GM18519 (cell line): ENCODE data around the gene GCK.

Experiments
- ATAC-seq: cut with Tn5 transposase; IDR thresholded peaks from one replicate; pipeline ENCODE4 v1.9.1; 2021; ENCODE audit warnings: mild to moderate bottlenecking, moderate library complexity; ENCODE audit not compliant: unreplicated experiment, low FRiP score

The GCK gene

DNA sequence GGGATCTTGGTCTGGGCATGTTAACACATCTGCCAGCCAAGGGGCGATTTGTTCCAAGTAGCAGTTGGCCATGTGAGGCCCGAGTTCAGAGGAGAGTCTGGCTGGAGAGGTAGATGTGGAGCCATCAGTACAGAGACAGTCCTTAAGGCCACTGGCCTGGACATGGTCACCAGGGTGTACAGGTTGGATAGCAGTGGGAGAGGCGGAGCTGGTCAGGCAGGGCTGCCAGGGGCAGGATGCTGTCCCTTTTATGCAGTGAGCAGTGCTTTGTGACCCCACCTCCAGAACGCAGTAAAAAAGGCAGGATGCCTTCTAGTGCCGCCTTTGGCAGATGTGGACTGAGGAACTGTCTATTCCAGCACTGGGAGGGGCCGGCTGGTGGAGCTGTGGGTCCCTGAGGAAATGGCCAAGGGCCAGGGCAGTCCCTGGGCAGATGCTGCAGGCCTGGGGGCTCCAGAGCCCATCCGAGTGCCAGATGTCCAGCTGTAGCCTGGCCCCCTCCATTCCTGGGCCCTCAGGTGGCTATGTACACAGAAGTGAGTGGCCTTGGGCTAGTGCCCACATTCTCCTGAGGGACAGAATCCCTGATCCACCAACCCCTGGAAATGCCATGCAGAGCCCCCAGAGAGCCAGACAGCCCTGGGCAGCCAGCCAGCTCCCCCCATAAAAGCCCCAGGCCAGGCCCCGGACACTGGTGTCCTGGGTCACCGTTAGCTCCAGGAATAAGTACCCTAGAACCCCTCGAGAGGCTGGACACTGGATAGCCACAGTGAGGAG, 31.0 kb downstream of the GCK start:
- no peak for ATAC-seq

DNA sequence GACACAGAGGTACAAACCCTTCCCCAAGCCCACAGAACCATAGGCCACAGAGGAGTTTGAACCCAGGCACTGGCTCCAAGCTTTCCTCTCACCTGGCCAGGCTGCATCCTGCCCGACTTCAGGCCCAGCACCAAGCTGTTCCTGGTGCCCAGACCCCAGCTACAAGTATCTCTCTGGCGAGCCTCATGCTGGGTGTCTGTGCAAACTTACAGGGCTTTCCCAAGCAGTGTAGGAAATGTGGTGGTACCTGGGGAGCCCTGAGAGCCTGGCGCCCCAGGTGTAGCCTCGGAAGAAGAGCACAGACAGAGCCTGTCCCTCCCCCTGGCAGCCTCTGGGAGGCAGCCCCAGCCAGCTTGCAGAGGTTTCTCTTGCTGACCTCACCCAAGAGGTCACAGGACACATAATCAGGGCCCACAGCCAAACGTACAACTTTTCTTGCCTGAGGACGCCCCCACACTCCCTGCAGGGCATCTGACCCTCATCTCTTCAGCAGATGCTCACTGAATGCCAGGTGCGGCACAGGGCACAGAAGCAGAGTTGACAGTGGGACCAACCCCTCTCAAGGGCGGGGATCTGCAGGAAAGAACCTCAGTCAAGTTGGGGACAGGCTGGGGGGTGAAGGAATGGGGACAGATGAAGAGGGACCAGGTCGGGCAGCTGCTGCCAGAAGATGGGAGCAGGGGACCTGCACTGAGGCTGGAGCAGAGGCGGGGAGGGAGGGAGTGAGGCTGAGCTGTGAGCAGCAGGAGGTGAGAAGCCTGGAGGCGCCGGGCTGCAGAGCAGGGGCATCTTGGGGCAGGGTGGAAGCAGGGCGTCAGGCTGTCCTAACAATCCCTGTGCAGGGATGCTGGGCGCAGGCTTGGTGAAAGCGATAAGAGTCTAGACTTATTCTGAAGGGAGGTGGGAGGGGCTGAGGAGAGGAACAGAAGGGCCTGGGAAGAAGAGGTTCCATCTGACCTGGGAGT, 31.8 kb downstream of the GCK start:
- no peak for ATAC-seq

DNA sequence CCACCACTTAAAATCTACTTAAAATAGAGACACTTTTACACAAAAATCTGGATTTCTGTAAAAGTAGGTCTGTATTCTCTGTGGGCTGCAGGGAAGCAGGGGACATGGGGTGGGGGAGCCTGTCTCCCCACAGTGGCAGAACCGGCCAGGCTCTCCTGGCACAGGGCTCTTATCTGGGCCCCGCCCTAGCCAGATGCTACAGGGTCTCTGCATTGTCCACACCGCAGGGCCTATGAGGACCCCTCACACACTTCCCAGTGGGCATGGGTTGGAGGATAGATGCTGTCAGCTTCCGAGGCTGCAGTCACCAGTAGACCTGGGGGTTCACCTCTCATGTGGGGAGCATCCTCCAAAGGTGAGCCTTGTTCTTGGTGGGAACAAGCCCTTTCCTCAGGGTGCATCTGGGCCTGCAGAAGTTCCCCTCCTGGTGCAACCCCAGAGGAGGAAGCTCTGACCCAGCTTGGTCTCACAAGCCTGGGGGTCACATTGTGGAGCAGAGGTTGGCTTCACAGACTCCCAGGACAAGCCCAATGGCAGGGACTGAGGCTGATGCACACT, 32.7 kb downstream of the GCK start:
- no peak for ATAC-seq

DNA sequence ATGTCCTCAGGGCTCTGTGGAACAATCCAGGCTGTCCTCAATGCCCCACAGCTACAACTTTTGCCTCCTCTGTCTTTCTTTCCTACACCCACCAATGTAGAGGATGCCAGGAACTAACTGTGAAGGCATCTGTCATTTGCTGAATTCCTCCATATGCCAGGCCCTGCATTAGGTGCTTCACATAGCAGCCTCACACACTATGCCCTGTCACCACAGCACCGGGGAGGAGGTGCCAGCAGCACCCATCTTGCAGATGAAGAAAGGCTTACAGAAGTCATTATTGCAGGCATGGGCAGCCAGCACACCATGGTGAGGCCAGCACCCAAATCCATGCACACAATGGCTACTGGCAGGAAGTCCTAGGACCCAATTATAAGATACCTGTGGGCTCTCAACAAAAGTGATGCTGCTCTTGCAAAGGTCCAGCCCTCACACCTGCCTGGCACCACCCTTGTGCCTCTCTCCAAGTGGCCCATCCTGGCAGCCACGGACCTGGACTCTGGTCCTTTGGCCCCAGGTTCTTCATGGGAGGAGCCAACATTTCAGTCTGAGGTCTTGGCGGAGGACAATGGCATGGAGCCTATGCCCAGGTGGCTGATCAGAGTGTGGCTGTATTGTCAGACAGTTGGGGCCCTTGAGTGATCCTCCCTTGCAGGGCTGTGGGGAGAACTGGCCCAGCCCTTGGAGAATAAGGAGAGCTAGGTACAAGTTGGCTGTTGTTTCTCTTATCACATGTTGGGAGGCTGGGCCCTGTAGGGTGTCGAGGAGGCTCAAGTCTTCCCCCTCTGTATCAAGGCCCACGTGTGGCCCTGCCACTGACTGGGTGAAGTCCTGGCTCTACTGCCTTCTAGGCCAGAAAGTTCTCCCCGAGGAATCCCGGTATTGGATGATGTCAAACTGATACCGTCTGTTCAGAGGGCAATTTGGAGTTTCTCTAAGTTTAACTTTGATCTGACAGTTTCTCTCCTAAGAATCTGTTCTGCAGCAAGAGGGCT, 33.8 kb downstream of the GCK start:
- ATAC-seq, result no peak

DNA sequence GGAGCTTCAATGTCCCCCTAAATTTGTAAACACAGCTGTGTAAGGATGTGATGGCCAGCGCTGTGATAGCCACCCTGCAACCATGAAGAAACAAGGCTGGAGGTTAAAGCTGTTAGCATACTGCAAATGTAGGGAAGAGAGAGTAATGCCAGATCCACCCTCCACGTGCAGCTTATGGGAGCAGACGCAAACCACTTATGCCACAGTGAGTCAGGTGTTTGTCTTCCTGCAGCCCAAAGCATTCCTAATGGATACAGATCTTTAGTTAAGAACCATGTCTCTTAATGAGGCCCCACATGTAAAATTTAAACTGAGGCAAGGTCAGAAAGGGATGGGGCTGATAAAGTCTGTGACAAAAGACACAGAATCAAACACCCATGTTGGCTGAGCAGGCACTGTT, 34.5 kb downstream of the GCK start:
- ATAC-seq, result no peak

DNA sequence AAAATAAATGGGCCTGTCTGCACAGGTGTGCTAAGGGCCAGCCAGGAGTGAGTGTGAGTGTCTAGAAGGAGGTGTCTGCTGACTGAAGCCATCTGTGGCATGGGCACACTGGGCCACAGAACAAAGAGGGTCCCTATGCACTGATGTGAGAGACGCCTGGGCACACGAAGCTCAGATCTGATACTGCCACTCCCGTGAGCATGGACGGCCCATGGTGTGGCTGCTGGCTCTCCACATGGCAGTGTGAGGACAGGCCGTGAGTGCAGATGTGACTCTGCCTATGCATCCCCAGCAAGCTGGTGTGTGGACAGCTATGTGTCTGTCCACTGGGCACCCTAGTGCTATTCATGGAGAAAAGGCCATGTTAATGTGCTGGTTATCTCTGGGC, 35.3 kb downstream of the GCK start:
- no peak for ATAC-seq

DNA sequence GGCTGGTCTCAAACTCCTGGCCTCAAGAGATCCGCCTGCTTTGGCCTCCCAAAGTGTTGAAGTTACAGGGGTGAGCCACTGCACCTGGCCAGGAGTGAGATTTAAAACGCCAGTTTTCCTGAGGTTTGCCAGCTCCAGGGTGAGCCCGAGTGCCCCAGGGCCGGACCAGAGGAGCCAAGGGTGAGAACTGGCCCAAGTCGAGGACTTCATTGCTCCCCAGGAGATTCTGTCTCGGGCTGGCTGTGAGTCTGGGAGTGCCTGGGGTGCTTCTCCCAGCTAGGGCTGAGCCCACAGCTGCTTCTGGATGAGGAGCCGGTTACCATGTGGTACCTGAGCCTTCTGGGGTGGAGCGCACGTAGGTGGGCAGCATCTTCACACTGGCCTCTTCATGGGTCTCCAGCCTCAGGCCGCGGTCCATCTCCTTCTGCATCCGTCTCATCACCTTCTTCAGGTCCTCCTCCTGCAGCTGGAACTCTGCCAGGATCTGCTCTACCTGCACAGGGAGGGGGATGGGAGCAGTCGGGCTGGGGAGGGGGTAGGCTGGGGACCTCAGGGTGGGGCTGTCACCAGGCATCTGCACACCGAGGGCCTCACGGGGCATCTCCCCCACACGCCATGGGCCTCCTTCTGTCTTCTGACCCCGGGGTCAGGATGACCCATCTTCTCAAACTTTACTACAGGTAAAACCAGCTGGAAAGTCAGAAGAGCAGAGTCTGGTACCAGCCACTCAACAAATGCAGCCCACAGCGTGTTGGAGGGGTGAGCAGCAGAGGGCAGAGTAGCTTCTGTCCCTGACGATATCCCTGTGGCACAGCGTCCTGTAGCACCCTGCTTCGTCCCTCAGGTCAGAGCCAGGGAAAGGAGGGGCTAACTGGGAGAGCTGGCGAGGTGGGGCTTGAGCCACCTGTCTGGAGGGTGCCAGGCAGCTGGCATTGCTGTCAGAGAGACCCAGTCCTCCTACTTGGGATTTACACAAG, 36.0 kb downstream of the GCK start:
- ATAC-seq, result no peak

DNA sequence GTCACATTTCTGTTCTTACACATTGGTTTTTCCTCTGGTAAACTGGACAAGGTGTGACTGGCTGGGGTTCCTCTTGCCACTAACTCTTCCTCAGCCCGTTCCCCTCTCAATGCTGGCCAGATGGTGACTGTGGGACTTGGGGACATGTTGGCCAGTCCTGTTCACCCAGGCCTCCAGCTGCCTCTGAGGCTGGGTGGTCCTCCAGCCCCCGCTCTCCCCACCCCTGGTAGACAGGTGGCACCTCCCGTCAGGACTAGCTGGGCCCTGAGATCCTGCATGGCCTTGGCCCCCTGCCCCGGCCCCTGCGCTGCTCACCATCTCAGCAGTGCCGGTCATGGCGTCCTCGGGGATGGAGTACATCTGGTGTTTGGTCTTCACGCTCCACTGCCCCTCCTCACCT, 37.3 kb downstream of the GCK start:
- ATAC-seq, result no peak

DNA sequence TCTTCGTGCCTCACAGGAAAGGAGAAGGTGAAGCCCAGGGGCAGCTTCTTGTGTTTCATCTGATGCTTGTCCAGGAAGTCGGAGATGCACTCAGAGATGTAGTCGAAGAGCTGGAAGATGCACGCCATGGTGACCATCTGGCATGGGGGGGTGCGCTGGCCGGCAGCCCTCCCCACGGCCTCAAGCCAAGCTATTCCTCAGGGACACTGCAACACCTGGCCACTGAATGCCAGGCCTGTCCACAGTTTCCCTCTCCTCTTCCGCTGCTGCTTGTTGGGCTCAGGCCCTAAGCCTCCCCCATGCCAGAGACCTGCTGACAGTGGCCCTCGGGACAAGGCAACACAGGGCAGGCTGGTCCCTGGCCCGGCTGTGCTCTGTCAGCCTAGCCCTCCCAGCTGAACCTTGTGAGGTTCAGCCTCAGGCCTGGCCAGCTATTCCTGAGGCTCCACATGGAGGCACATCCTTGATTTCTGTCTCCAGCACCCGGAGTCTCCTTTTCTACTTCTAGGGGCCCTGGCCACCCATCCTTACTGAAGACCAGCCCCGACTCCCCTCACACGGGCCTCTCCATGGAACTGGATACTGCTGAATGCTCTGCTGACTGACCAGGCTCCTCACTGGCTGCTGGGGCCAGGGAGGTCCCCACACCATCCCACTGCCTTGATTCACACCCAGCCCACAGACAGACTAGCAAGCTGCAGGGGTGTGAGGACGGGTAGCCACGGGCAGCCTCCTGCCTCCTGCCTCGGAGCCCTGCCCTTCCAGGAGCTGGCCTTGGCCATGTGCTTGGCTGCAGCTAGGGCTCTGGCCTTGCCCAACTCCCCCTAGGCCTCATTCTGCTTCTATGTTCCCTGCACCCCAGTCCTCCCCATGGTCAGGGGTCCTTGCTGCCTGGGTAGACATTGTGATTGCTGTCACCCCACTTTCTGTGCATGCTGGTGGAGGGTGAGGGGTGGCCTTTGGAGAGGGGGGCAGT, 38.0 kb downstream of the GCK start:
- no peak for ATAC-seq

DNA sequence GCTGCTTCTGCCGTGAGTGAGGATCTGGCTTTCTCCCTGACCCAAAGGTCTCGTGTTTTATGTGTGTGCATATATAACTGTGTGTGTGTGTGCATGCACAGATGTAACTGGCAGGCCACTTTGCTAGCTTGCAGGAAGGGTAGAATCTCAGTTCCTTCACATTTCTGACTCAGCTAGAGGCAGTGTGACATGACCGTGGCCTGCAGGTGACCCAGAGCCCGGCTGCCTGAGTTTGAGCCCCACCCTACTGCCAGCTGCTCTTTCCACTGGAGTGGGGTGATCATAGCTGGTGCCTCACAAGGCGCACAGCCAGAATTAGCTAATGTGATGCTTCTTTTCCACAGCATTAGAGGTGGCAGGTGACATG, 38.8 kb downstream of the GCK start:
- no peak for ATAC-seq

DNA sequence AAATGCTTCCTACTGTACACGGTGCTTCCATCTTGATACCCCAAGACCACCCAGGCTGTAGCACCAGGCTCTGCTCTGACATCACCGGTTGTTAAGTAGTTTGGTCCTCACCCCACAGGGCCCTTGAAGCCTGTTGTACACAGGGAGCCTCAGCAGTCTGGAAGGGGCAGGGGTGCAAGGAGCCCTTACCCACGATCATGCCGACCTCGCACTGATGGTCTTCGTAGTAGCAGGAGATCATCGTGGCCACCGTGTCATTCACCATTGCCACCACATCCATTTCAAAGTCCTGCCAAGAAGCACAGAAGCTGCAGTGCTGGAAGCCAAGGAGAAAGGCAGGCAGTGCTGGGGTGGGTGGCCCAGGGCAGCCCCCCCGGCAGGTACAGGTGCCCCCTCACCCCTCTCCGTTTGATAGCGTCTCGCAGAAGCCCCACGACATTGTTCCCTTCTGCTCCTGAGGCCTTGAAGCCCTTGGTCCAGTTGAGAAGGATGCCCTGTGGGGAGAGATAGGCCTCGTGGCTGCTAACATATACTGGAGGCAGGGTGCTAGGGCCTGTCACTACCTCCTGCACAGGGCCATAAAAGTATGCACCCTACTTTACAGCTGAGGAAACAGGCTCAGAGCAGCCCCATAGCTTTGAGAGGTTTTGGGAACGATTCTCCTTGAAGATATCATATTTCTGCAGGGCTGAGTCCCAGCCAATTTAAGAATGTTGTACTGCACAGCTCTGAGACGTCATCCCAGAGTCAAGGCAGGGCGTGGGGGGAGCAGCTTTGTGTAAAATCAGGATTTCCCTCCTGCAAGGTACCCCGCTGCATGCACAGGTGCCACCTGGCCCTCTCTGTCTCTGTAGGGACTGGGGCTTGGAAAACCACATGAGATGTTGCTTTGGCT, 39.4 kb downstream of the GCK start:
- ATAC-seq, result no peak

DNA sequence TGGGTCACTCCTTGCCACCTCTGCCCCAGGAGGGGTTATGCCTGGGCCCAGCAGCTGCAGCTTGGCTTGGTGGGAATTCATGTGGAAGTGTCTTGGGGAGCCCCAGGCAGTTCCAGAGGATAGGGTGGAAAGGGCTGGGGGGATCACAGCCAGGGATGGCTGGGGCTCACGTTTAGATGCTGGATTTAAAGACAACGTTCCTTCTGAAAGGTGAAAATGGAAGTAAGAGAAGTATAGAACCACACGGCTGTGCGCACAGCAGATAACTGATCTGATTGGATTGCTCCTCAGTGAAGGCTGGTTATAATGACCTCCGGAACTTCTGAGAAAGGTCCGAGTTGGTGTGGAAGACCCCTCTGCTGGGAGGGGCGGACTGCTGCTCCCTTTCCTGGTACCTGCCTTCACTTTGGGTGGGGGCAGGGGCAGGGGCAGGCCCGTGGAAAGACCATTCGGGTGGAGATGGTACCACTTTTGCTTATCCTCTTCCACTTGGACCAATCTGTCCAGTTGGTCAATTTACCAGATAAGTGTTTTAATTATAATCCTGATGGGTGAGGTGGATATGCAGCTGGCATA, 40.2 kb downstream of the GCK start:
- ATAC-seq, result no peak

DNA sequence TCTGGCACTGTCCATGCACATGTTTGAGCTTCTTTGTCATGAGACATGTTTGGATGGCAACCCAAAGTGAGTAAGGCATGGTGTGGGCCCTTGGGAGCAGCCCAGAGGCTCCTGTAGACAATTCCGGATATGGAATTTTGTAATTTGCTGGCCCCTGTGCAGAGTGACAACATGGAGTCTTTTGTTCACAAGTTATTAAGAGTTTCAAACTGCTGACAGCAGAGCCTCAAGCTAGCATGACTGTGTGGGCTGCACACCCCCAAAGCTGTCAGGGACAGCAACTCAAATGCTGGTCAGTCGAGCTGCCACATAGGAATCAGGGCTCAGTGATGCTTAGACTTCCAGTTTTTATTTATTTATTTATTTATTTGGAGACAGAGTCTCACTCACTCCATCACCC, 41.1 kb downstream of the GCK start:
- ATAC-seq, result no peak

DNA sequence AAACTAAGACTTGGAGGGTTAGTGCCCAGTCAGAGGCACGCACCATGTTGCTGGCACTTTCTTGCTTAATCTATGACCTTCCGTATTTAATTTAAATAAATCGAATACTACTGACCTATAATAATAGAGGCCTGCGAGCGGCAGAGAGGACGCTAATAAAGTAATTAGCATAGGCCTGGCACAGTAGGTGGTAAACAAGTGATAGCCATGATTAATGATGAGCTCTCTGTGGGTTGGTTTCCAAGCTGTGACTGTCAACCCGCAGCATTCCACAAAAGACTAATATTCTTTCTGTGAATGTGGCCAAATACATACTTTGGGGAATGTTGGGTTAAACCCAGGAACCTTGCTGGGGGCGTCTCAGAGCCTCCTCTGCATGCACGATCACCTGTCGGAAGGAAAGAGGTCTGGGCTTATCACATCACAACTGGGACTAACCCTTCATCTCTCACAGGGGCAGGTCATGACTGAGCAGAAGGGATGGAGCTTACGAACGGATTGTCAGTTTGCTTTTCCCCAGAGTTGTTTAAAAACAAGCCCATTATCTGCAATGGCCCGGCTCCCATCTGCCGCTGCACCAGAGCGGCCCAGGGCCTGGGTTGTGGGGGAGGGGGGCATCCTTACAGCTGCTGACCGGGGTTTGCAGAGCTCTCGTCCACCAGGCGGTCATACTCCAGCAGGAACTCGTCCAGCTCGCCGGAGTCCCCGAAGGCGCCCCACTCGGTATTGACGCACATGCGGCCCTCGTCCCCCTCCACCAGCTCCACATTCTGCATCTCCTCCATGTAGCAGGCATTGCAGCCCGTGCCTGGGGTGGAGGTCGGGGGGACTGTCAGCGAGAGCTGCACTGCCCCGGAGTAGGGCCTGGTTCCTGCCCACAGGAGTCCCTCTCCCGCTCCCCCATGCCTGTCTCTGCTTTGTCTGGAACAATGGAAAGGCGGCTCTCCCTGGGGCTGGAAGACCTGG, 41.9 kb downstream of the GCK start:
- ATAC-seq, result no peak
